Ascending aorta (tissue), 2 donors: Measurements from ENCODE around the gene GRIP1. TPM values are rescaled to one million over a fixed set of nuclear protein-coding genes. Genes with fewer than 3 reads are reported as not detected.

Experiments used
- DNase-seq, 2 donors: peaks; one replicate each; pipeline ENCODE4 v3.0.0-alpha.2; 2019; ENCODE audit warnings: low spot score in 2 of 2
- H3K27ac ChIP-seq, 2 donors: fragments of 200-600 bp; sonication (generic); one replicate each; pipeline ENCODE4 v1.5.1; 2016 to 2017; ENCODE audit warnings: mild to moderate bottlenecking in 1 of 2
- H3K27me3 ChIP-seq: fragments of 200-600 bp; sonication (generic); one replicate; pipeline ENCODE4 v1.5.1; 2017
- H3K36me3 ChIP-seq, 2 donors: fragments of 200-600 bp; sonication (generic); one replicate each; pipeline ENCODE4 v1.5.1; 2016
- H3K4me1 ChIP-seq, 2 donors: fragments of 200-600 bp; sonication (generic); one replicate each; pipeline ENCODE4 v1.5.1; 2016 to 2017; ENCODE audit warnings: mild to moderate bottlenecking in 1 of 2
- H3K4me3 ChIP-seq, 2 donors: fragments of 200-600 bp; sonication (generic); one replicate each; pipeline ENCODE4 v1.5.1; 2016 to 2017; ENCODE audit warnings: mild to moderate bottlenecking in 1 of 2
- H3K9me3 ChIP-seq, 2 donors: fragments of 200-600 bp; sonication (generic); one replicate each; pipeline ENCODE4 v1.5.1; 2016
- intact Hi-C: fragments of 100-400 bp; cut with DNase I; formaldehyde crosslinking; loops from one replicate; pipeline ENCODE4 v1.15.1; 2023
- total RNA-seq: library from RNA; depleted of rRNA; stranded (reverse); fragments of >200 nt; gene quantifications from one replicate; pipeline ENCODE4 v1.1.0, GENCODE V29; 2016
- TF ChIP-seq, protein P1 (sequence below), 3 experiments: fragments of 200-600 bp in 2 of 3; fragments of 450-650 bp in 1 of 3; sonication (generic) in 2 of 3; IDR thresholded peaks; one replicate each; pipeline ENCODE4 v1.5.1; 2016 to 2019; ENCODE audit warnings: antibody characterized with exemption in 3 of 3, mild to moderate bottlenecking in 1 of 3, moderate library complexity in 1 of 3

The GRIP1 gene
- total RNA-seq, 1 donor from 2014 or later: not detected

- intact Hi-C loops: no loop called here
- no peaks in the 10 kb centered on the region for H3K9me3 ChIP-seq
- H3K27ac ChIP-seq: no peak overlapping the region
- no peaks in the 10 kb centered on the region for H3K27me3 ChIP-seq
- H3K4me1 ChIP-seq: no peaks in the 10 kb centered on the region
- TF ChIP-seq, protein P1, sequence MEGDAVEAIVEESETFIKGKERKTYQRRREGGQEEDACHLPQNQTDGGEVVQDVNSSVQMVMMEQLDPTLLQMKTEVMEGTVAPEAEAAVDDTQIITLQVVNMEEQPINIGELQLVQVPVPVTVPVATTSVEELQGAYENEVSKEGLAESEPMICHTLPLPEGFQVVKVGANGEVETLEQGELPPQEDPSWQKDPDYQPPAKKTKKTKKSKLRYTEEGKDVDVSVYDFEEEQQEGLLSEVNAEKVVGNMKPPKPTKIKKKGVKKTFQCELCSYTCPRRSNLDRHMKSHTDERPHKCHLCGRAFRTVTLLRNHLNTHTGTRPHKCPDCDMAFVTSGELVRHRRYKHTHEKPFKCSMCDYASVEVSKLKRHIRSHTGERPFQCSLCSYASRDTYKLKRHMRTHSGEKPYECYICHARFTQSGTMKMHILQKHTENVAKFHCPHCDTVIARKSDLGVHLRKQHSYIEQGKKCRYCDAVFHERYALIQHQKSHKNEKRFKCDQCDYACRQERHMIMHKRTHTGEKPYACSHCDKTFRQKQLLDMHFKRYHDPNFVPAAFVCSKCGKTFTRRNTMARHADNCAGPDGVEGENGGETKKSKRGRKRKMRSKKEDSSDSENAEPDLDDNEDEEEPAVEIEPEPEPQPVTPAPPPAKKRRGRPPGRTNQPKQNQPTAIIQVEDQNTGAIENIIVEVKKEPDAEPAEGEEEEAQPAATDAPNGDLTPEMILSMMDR (IDR thresholded peaks at IDR 0.05): no peak
- DNase-seq: no peak
- no peaks in the 10 kb centered on the region for H3K36me3 ChIP-seq
- H3K4me3 ChIP-seq: no peak overlapping the region
These were observed 299.3 kb downstream of the GRIP1 start for GRCh38 chr12:66379616-66380015.

DNA sequence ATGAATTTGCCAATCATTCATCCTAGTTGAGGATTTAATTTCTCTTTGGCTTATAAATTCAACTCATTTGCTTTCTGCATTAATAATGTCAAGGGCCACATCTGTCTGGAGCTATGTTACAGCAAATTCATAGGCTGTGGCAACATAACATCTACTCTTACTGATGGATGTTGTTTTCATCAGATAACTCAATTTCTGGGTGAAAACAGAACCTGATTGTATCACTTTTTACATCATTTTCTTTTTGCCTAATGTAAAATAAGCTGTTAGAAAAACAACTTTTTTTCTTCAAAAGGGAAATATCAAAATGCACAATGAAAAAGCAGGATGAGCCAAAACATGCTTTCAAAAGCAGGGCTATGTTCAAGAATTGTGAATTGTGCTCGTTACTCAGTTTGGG, 303.3 kb downstream of the GRIP1 start:
- DNase-seq: no peak
- Histone ChIP-seq H3K4me3 (no peak overlapping the region), H3K27me3 (no peaks in the 10 kb centered on the region), H3K9me3 (no peaks in the 10 kb centered on the region), H3K4me1 (no peaks in the 10 kb centered on the region), H3K36me3 (no peaks in the 10 kb centered on the region), H3K27ac (no peak overlapping the region)
- intact Hi-C loops: no loop called here
- TF ChIP-seq, protein P1 (IDR thresholded peaks at IDR 0.05): no peak

DNA sequence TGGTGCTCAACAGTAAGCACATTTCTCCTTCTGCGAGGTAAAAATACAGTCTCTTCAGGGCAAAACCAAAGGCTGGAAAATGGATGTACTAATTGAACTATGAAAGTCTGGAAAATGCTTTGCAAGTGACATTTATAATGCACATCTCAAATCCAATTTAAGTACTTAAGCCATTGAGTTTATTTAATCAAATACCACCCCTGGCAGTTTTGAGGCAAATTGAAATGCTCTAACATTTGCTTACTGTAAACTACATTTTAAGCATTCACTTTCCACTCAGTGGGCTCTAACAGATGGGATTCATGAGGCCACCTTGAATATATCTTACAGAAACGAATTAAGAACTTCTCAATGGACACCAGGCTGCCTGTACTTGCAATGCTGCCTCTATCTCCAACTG, 306.9 kb downstream of the GRIP1 start:
- Histone ChIP-seq H3K9me3 (no peaks in the 10 kb centered on the region), H3K27ac (no peak overlapping the region), H3K27me3 (no peaks in the 10 kb centered on the region), H3K4me1 (no peaks in the 10 kb centered on the region), H3K4me3 (no peak overlapping the region), H3K36me3 (no peaks in the 10 kb centered on the region)
- TF ChIP-seq, protein P1 (IDR thresholded peaks at IDR 0.05): no peak
- intact Hi-C loops: no loop called here
- no peak for DNase-seq

DNA sequence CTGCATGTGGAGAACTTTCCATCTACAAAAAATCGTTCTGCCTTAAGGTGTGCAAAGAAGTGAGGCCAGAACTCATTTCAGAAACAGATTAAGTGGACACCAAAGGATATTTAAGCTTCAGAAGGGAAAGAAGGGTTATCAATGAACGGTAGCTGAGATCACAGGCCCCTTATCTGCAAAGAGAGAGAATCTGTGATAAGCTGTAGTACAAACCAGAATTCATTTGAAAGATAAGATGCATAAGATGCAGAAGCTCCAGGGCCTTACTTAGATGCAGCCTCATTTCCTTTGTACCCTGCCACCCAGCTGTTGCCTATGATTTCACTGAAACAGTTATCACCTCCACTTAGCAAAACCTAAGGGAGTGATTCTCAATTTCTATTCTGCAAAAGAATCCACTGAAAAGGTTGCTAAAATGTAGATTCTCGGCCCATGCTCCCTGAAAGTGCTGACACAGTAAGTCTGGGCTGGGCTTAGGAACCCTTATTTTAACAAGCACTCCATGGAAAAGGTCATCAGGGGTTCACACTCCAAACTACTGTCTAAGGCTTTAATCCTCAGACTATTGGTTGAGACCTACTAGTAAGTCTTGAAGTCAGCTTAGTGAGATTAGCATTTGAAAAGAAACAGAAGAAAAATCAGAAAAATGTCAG, 311.7 kb downstream of the GRIP1 start:
- Histone ChIP-seq H3K9me3 (no peaks in the 10 kb centered on the region), H3K36me3 (no peaks in the 10 kb centered on the region), H3K4me1 (no peaks in the 10 kb centered on the region), H3K27ac (no peak overlapping the region), H3K27me3 (no peaks in the 10 kb centered on the region), H3K4me3 (no peak overlapping the region)
- intact Hi-C loops: no loop called here
- no peak for DNase-seq
- TF ChIP-seq, protein P1 (IDR thresholded peaks at IDR 0.05): no peak

GRCh38 chr12:66365718-66366490, 313.0 kb downstream of the GRIP1 start:
- Histone ChIP-seq H3K9me3 (no peaks in the 10 kb centered on the region), H3K36me3 (no peaks in the 10 kb centered on the region), H3K27me3 (no peaks in the 10 kb centered on the region), H3K27ac (no peak overlapping the region), H3K4me1 (no peaks in the 10 kb centered on the region), H3K4me3 (no peak overlapping the region)
- no peak for DNase-seq
- TF ChIP-seq, protein P1 (IDR thresholded peaks at IDR 0.05): no peak
- intact Hi-C loops: no loop called here
